Activated CD4-positive, alpha-beta T cell treated with anti-CD3 and anti-CD28 coated beads for 48 hours (primary cell): ENCODE measurements around the gene ACTR3.

Source experiments
- DNase-seq: peaks from one replicate; pipeline ENCODE4 v3.0.0-alpha.2; 2020

The ACTR3 gene

DNA sequence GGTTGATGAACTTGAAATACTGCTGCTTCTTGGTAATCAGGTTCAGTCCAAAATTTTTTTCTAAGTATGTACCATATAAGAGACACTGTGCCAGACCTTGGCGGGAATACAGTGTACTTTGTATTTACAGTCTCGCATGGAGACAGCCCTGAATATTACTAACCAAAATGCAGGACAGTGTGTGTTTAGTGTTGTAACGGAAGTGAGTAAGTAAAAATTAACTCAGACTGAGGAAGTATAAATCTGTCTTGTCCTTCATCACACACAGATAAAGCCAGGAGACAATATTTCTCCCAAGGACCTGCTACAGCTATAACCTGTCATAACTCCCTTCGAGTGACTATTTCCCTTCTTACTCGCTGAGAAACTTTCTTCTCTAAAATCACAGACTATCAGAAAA lies 76.9 kb downstream of the ACTR3 start:
- no peak for DNase-seq

DNA sequence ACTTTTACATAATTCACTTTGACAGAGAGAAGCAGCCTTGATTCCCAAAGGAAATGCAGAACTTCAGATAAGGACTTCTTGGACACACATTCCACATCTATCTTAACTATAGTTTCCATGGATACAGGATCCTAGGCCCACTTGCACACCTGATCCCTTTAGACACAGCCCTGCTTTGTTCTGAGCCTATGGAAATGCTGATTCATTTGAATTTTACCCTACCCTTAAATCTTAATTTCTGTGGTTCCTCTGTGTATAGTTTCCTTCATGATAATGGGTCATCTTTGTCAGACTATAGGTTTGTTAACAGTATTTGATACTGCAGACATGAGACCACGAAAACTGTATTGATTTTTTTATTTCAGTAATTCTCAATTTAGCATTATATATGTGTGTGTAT lies 77.4 kb downstream of the ACTR3 start:
- no peak for DNase-seq

DNA sequence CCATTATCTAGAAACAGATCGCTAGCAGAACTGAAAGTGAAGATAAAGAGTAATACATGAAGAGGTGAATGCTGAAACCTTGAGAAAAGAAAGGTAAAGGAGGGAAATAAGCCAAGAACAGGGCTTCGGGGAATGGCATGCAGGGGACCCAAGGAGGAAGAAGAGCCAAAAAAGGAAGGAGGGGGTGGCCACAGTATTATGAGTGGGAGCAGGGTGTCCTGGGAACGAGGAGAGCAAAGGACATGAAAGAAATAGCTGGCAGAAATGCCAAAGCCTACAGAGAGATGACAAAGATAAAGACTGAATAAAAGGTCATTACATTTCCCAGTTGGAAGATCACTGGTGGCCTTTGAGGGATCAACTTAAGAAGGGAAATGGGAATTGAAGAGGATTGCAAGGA lies 82.9 kb downstream of the ACTR3 start:
- no peak for DNase-seq

DNA sequence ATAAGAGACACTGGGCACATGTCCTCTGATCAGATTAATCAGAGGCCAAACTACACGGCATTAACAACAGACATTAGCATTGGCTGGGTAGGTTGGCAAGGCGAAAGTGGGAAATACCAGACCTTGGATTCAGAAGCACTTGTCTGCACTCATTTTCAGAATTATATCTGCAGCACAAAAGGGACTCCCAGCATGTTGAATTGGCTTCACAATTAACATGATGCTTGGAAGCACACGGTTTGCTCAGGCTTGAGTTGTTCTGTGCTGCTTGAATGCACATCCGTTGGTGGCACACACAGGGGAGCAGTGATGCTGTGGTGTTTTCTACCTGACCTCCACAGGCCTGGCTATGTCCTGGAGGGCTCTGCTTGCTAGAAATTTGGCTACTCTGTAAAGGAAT lies 83.9 kb downstream of the ACTR3 start:
- no peak for DNase-seq

DNA sequence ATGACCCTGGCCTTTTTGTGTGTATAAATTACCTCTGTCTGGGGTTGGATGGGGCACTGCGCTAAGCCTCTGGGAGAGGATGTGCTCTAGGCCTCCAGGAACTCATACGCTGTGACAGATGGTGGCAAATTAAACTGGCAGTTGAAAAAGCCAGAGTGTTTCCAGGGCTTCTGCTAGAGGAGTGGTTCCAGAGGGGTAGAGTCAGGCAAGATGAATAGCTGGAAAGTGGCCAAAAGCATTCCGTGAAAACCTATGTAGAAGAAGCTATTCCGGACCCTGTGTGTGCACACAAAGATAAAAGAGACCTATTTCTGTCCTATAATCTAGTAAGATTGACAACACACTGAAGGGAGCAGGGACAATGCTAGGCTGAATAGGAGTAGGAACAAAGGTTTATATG lies 84.8 kb downstream of the ACTR3 start:
- DNase-seq, result no peak

DNA sequence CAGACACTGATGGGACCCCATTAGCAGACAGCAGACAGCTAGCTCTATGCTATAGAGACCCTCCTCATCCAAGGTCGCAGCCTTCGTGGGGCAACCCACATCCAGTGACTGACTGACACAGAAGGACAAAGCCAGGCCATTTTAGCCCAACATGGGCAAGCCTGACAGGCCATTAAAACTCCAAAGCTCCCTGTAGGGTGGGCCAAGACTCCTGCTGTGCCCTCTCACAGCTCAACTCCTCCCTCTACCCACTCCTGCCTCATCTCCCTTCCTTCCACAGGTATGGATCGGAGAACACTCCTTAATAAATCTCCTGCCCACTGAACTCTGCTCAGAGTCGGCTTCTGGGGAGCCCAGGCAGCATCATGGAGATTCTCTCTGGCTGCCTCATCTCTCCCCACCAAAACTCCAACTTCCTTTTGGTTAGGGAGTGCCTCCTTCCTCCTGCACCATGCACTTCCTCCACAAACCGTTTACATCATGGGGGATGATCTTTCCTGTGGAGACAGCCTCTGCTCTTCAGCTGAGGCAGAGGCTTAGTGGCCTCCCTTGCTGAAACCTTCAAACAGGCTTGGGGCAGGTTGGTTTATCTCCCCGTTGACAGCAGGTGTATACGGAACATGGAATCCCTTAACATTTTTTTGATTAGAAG lies 86.5 kb downstream of the ACTR3 start:
- no peak for DNase-seq

DNA sequence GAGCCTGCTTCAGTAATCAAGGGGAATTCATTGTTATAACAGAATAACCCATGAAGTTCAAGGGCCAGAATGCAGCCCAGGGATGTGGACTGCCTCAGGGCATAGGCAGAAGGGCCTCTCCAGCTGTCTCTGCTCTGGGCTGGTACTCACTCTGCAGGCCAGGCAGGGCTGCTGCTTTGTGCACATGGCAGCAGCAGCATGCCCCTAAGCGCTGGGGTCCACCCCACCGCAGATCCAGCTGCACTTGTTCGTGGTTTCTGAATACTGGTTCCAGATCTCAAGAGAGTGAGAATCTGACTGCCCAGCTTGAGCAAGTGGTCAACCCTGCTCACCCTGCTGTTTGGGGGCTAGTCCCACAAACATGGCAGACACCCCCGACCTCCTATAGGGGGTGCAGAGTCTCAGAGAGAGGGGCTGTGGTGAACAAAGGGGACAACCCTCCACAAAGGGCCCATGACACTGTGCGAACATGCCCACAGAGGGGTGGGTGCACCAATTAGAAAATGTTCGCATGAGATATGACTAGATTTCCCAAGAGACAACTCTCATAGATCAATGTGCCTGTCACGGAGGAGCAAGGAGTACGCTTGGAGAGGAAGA lies 87.3 kb downstream of the ACTR3 start:
- no peak for DNase-seq

DNA sequence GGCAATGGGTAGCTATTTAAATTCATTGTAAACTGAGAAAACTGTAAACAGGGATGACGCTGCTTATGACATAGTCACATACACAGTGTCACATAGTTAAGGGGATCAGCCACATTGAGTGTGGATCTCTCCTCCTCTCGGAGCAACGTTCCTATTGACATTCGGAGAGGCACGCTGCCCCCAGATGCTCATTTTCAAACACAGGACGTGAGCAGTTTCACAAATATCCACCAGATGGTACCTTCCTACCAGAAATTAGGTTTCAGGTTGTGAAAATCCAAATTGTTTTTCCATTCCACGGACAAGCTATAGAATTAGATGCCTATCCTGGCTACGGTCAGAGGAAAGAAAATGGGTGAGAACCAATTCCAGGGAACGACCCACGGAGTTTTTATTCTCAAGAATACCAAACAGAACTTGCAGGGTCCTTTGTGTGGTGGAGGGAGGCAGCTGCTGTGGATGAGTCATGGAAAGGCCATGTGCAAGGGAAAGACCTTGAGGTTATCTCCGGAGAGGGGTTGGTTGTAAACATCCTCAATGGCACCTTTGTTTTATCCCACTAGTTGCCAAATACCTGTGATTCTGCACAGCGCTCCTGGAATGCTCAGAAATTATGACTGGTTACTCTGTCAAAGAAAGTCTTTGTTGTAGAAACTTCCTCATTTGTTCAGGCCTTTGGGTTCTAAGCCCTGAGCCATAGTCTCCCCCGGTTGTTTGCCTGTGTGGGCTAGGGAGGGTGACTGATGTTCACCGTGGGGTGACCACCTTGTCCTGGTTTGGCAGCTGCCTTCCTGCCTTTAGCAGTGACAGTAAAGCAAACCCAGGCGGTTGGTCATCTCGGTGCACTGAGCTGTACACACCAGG lies 88.0 kb downstream of the ACTR3 start:
- DNase-seq, result no peak

DNA sequence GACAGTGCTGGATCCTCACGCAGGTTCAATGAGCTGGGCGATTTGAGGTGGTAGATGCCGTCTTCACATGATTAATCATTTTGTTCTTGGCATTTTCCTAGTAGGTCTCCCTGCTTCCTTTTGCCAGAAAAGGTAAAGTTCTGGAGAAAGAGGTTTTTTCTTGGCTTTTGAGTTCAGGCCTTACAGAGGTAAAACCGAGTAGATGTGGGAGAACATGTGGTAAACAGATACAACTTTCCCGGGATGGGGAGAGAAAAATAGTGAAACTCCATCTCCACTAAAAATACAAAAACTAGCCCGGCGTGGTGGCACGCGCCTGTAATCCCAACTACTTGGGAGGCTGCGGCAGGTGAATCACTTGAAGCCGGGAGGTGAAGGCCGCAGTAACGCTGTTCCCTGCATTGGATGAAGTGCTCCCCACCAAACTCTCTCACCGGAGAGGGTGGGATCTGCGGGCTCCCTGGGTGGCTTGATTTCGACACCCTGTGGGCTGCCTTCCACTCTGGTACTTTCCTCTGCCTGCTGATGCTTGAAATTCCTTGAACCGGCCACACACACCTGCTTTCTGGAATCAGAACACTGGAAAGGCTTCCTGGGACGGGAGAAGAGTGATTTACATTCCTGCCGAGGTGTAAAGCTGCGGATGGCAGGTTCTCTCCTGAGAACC lies 88.8 kb downstream of the ACTR3 start:
- DNase-seq, result no peak

DNA sequence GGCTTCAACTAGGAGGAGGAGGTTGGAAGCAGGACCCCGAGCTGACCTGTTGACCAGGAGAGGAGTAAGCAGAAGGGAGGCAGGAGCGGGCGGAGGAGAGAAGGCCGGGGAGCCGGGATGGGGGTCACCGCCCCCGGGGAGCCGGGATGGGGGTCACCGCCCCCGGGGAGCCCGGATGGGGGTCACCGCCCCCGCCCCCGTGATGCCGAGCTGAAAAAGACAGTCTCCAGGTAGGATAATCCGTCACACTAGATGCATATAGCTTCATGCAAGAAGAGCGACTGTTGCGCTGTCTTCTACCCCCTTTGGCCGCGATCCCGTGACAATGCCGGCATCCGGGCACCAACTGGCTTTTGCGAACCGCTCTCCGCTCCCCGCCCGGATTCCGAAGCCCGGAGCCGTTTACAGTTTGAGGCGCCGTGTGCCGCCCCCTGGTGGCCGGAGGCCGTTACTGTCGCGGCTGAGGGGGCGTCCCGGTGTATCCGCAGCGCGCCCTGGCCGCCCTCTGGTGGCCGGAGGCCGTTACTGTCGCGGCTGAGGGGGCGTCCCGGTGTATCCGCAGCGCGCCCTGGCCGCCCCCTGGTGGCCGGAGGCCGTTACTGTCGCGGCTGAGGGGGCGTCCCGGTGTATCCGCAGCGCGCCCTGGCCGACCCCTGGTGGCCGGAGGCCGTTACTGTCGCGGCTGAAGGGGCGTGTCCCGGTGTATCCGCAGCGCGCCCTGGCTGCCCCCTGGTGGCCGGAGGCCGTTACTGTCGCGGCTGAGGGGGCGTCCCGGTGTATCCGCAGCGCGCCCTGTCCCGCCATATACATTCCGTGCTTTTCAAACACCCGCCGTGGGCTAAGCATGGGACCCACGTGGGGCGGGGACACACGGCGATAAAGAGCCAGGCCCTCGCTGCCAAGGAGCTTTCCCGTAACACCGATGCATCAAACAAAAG lies 89.6 kb downstream of the ACTR3 start:
- DNase-seq, result peak; percentile 89

DNA sequence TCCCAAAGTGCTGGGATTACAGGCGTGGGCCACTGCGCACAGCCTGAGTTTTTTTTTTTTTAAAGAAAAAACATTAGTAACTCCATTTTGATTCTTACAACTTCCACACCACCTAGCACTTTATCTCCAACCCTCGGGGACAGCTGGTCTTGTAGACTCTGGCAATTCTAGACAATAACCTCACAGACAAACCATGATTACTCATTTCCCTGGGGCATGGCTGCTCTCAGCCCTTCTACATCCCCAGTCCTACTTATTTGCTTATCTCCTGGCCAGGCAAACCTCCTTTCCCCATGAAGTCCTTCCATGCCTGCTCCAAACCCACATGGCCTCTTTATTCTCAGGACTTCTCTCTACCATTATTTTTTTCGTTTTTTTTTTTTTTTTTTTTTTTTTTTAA lies 91.1 kb downstream of the ACTR3 start:
- DNase-seq, result no peak

DNA sequence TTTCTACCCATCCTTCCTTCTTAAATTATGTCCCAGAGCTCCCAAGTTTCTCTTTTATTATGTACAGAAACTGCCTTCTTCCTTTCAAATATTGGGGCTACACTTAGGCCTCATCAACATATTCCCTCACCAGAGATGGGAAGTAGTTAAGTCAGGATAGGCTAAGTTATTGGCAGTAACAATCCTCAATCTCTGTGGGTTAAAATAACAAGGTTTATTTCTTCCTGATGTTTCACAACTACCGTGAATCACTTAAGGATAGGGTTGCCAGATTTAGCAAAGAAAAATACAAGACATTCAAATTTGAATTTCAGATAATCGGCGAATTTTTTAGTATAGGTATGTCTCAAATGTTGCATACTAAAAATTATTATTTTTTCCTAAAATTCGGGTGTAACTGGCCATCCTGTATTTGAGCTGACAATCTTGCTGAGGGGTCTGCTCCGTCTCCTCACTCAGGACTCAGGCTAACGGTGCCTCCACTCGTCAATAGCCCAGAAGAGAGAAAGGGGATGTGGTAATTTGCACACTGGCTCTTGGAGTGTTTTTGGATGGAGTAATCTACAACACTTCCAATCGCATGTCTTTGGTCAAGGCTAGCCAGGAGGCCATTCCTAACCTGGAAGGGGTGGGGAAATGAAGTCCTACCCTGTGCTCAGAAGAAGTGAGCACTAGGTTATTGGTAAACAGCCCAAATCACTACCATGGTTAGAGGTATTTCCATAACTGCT lies 91.7 kb downstream of the ACTR3 start:
- no peak for DNase-seq

DNA sequence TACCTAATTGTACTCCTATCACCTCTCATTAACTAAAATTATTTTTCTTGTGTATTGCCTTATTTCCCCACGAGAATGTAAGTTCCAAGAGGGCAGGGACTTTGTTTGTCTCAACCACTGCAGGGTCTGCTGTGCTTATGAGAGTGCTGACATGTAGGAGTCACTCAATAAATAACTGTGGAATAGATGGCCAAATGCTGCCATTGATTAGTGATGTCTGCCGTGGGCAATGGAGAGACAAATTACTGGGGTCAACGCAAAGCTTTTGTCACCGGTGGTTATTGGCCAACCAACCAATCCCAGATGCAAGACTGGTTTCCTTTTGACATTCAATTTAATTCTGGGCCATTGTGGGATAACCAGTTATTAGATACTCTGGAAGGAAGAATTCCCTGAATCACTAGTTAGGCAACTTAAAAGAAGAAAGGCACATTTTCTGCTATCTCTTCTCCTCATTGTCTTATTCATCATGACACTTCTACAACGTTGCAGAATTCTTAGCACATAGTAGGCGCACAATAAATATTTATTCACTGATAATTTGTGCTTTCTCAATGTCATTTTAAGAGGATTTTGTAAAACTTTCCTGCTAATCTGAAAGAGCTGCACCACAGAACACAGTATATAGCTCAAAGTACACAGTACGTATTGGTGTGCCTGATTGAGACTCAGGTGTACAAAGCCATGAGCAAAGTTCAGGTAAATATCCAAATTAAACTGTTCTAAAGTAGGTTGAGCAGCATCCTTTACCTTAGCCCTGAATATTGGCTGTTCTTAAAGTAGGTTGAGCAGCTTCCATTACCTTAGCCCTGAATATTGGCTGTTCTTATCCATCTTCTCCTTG lies 95.9 kb downstream of the ACTR3 start:
- no peak for DNase-seq

DNA sequence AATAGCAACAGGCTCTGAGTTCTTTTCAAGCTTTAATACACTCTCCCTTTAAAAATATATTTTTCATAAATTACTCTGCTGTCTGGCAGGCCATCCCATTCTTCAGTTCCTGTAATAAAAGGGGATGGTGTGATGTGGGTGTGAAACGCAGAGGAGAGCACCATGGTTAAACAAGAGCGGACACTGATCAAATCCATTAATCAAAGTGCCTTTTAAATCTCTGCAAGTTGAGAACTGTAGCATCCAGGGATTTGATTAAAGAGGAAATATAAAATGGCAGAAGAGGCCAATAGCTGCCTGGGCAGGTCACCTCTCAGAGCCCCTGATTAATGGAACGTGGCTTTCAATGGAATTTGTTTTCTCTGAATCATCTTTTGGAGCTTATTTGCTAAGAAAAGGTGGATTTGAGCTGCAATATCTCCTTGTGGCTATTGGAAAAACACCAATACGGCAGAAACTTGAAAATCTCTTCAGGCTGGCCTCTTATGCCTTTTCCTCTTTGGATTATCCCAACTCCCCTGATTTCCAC lies 96.9 kb downstream of the ACTR3 start:
- no peak for DNase-seq

DNA sequence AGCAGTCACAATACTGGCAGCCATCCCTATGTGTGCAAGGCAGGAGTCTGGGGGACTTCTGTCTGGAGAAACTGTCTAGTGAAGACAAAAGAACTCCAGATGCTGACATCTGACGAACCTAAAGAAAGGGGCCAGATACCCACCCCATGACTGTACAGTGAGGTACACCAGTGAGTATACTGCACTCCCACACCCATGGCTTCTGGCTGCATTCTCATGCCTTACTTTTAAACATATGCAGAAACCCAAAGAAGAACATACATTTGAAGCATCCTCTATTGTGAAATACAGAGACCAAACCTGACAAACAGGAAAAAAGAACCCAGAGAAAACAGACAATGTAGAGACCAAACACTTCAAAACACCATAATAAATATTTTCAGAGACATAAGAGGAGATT lies 102.2 kb downstream of the ACTR3 start:
- DNase-seq, result no peak

DNA sequence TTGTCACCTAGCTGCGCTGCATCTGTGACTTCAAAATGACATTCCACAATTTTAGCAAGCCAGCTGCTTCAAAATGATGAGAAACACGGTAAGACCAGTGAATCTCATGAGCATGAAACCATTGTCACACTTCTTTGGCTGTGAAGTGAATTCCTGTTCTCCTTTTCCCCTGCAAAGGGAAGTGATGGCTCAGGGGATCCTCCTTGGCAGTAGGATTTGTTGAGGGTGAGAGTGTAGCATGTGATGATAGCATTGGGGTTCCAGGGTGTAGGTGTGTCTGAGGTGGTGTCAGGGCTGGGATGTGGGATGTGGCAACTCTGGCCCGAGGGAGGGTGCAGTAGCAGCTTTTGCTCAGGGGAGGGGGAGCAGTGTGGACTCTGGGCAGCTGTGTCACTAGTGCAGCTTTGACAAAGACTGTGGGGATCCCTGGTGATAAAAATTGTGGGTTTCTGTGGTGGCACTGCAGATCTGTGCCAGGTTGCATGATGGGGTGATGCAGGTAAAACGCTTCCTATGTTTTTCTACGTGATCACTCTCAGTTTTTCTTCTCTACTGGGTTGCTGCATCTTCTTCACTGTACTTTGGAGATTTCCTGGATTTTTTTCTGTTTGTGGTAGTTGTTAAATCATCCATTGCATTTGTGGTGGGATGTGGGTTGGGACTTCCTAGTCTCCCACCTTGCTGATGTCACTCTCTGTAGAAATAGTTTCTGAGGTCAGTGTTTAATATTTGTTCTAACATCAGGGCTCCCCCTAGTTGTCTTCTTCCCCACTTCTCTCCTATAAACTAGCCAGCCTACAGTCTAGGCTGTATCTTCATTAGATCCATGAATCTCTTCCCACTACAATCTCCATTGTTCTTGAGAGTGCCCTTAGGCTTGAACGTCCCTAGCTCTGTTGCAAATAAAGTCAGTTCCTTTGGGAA lies 107.0 kb downstream of the ACTR3 start:
- no peak for DNase-seq

DNA sequence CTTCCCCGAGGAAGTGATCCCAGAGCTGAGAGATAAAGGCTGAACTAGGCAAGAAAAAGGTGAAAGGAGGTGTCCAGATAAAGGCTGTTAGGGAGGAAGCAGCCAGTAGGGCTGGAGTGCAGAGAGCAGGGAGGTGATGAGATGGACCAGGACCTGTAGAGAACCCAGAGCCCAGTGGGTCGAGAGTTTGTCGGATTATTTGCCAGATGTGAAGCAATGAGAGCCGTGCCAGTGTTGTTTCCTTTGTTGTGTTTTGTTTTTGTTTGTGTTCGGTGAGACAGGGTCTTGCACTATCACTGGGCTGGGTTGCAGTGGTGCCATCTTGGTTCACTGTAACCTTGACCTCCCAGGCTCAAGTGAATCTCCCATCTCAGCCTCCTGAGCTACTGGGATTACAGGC lies 111.3 kb downstream of the ACTR3 start:
- no peak for DNase-seq

DNA sequence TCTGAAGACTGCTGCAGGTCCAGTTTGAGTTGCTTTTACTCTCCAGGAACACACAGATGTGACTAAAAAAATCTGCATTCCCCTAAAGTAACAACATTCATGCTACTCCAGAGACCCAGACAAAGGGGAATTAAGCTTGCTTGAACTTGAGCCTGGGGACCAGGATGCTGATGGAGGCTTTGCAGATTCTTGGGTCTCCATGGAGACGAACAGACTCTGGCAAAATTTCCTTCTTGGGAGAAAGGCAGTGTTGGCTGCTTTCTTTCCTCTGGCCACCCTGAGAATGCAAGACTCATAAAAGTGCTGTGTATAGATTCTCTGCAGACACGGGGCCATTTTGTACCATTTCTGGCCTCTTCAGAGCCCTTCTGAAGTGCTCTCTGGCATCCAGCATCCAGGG lies 112.0 kb downstream of the ACTR3 start:
- no peak for DNase-seq

DNA sequence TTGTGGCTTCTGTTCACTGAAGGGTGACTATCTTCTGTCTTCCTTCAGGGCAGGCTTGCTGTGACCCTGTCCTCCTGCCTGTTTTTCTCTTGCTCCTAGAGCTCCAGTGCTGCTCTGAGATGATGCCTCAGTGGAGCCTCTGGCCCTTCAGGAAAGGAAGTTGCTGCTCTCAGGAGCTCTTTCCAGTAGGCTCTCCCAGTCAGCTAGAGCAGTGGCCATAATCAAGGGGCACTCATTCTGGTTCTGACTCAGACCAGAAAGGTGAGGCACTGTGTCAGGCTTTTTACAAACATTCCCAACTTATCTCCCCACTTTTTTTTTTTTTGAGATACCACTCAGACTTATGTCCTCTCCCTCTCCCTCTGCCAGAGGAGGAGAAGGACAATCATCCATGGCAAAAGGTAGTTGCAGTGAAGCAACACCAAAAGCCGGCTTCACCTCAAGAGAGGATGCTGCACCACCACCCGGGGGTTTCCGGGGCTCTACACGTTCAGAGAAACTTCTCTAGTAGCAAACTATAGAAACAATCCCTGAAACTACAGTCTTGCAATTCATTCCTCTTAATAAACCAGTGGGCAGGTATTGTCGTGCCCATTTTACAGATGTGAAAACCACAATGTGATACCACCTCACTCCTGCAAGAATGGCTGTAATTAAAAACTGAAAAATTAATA lies 115.4 kb downstream of the ACTR3 start:
- DNase-seq, result no peak
